ENCODE results near the gene ACHE.
"Not testable (repeated sequence)": the region's sequence is repeated elsewhere in the genome, so short reads cannot be mapped to it uniquely, and the experiment has no call there.

The ACHE gene

GRCh38 chr7:100895701-100895955 lies at the start of gene ACHE:
Gene ACHE (minus strand): TSS chr7:100895888. CDS start chr7:100894232, 1,656 bp downstream.
- DNase-seq, result no peak

GRCh38 chr7:100944138-100944537 lies 48.5 kb upstream of the ACHE start:
- DNase-seq, result no peak

- DNase-seq, result no peak
These were observed 48.0 kb upstream of the ACHE start for GRCh38 chr7:100943693-100944092.

GRCh38 chr7:100942045-100942774 lies 46.5 kb upstream of the ACHE start:
- no peak for DNase-seq

- not testable (repeated sequence) for DNase-seq
These were observed 40.5 kb upstream of the ACHE start for GRCh38 chr7:100936167-100936566.

- DNase-seq, result not testable (repeated sequence)
These were observed 39.7 kb upstream of the ACHE start for GRCh38 chr7:100935381-100935780.

GRCh38 chr7:100933734-100934133 lies 38.0 kb upstream of the ACHE start:
- DNase-seq, result no peak

GRCh38 chr7:100929808-100930174 lies 34.1 kb upstream of the ACHE start:
- DNase-seq, result no peak

GRCh38 chr7:100923616-100924015 lies 27.9 kb upstream of the ACHE start:
- DNase-seq, result not testable (repeated sequence)

- DNase-seq, result no peak
These were observed 25.4 kb upstream of the ACHE start for GRCh38 chr7:100921039-100921438.

GRCh38 chr7:100919779-100920437 lies 24.2 kb upstream of the ACHE start:
- DNase-seq, result not testable (repeated sequence)

GRCh38 chr7:100919335-100919734 lies 23.6 kb upstream of the ACHE start:
- not testable (repeated sequence) for DNase-seq

GRCh38 chr7:100914879-100915447 lies 19.3 kb upstream of the ACHE start:
- DNase-seq, result no peak

GRCh38 chr7:100914208-100914878 lies 18.7 kb upstream of the ACHE start:
- DNase-seq, result no peak

- DNase-seq, result no peak
These were observed 15.8 kb upstream of the ACHE start for GRCh38 chr7:100911484-100911883.

- not testable (repeated sequence) for DNase-seq
These were observed 14.8 kb upstream of the ACHE start for GRCh38 chr7:100910443-100910842.

GRCh38 chr7:100908512-100908911 lies 12.8 kb upstream of the ACHE start:
- DNase-seq, result no peak

- DNase-seq, result no peak
These were observed 7.0 kb upstream of the ACHE start for GRCh38 chr7:100902638-100903037.

- no peak for DNase-seq
These were observed 6.2 kb upstream of the ACHE start for GRCh38 chr7:100901921-100902332.

GRCh38 chr7:100900978-100901377 lies 5.3 kb upstream of the ACHE start:
- DNase-seq, result no peak

- no peak for DNase-seq
These were observed 3.7 kb upstream of the ACHE start for GRCh38 chr7:100899432-100899831.

- no peak for DNase-seq
These were observed 2.2 kb upstream of the ACHE start for GRCh38 chr7:100897772-100898454.

Measured in NCI-H187 (cell line).